ENCODE measurements around the gene ARPC4.

The ARPC4 gene

GRCh38 chr3:9815986-9816385 is 23.1 kb downstream of the ARPC4 start:
- no peak for TF ChIP-seq ISL1 (CRISPR knock-in tag; IDR thresholded peaks at IDR 0.05)
- no peak for TF ChIP-seq ZFP30 (CRISPR knock-in tag; IDR thresholded peaks at IDR 0.05)
- TF ChIP-seq ARNTL (CRISPR knock-in tag; IDR thresholded peaks at IDR 0.05; ENCODE audit: borderline replicate concordance, low read depth) = no peak
- no peak for TF ChIP-seq RARB (CRISPR knock-in tag; IDR thresholded peaks at IDR 0.05)
- no peak for TF ChIP-seq ZNF8 (CRISPR knock-in tag; IDR thresholded peaks at IDR 0.05)
- TF ChIP-seq CREB5 (CRISPR knock-in tag; IDR thresholded peaks at IDR 0.05; ENCODE audit: low read depth) = no peak
- ATAC-seq = no peak

GRCh38 chr3:9817436-9817835 is 24.6 kb downstream of the ARPC4 start:
- TF ChIP-seq RARB (CRISPR knock-in tag; IDR thresholded peaks at IDR 0.05) (no peak), CSDC2 (CRISPR knock-in tag; IDR thresholded peaks at IDR 0.05) (no peak), SNAI2 (CRISPR knock-in tag; IDR thresholded peaks at IDR 0.05) (no peak), ZFP3 (CRISPR knock-in tag; IDR thresholded peaks at IDR 0.05) (no peak), POU6F1 (CRISPR knock-in tag; IDR thresholded peaks at IDR 0.05; ENCODE audit: borderline replicate concordance, low read depth) (no peak), PPARA (CRISPR knock-in tag; IDR thresholded peaks at IDR 0.05; ENCODE audit: borderline replicate concordance) (no peak), ZC3H10 (CRISPR knock-in tag; IDR thresholded peaks at IDR 0.05) (no peak)
- no peak for ATAC-seq

- no peak for TF ChIP-seq ZNF565 (CRISPR knock-in tag; conservative IDR thresholded peaks at IDR 0.05; ENCODE audit: low read depth)
- no peak for ATAC-seq
These were observed 25.9 kb downstream of the ARPC4 start for GRCh38 chr3:9818666-9819335.

- peak; percentile 9; the same call in 2 of the 3 replicates for ATAC-seq
- TF ChIP-seq TSHZ2 (CRISPR knock-in tag; IDR thresholded peaks at IDR 0.05) (no peak), RARB (CRISPR knock-in tag; IDR thresholded peaks at IDR 0.05) (no peak), ZC3H10 (CRISPR knock-in tag; IDR thresholded peaks at IDR 0.05) (no peak), ISL1 (CRISPR knock-in tag; IDR thresholded peaks at IDR 0.05) (no peak), PPARA (CRISPR knock-in tag; IDR thresholded peaks at IDR 0.05; ENCODE audit: borderline replicate concordance) (no peak), ARNTL (CRISPR knock-in tag; IDR thresholded peaks at IDR 0.05; ENCODE audit: borderline replicate concordance, low read depth) (no peak), ZFP3 (CRISPR knock-in tag; IDR thresholded peaks at IDR 0.05) (no peak), ZNF8 (CRISPR knock-in tag; IDR thresholded peaks at IDR 0.05) (no peak), CSDC2 (CRISPR knock-in tag; IDR thresholded peaks at IDR 0.05) (no peak), ZFP30 (CRISPR knock-in tag; IDR thresholded peaks at IDR 0.05) (no peak)
These were observed 27.7 kb downstream of the ARPC4 start for GRCh38 chr3:9820543-9820942.

GRCh38 chr3:9820946-9821345 is 28.1 kb downstream of the ARPC4 start:
- TF ChIP-seq POU6F1 (CRISPR knock-in tag; IDR thresholded peaks at IDR 0.05; ENCODE audit: borderline replicate concordance, low read depth) (no peak), ZNF70 (CRISPR knock-in tag; IDR thresholded peaks at IDR 0.05) (no peak), ESRRG (CRISPR knock-in tag; IDR thresholded peaks at IDR 0.05) (no peak), ISL1 (CRISPR knock-in tag; IDR thresholded peaks at IDR 0.05) (no peak), ZNF565 (CRISPR knock-in tag; conservative IDR thresholded peaks at IDR 0.05; ENCODE audit: low read depth) (no peak), CREB5 (CRISPR knock-in tag; IDR thresholded peaks at IDR 0.05; ENCODE audit: low read depth) (no peak), ZNF8 (CRISPR knock-in tag; IDR thresholded peaks at IDR 0.05) (no peak), RARB (CRISPR knock-in tag; IDR thresholded peaks at IDR 0.05) (no peak), GLIS3 (CRISPR knock-in tag; IDR thresholded peaks at IDR 0.05) (no peak), SNAI2 (CRISPR knock-in tag; IDR thresholded peaks at IDR 0.05) (no peak), TOX (CRISPR knock-in tag; IDR thresholded peaks at IDR 0.05; ENCODE audit: borderline replicate concordance) (no peak), ZFP30 (CRISPR knock-in tag; IDR thresholded peaks at IDR 0.05) (no peak), TCF4 (CRISPR knock-in tag; IDR thresholded peaks at IDR 0.05; ENCODE audit: borderline replicate concordance) (no peak), ZFP3 (CRISPR knock-in tag; IDR thresholded peaks at IDR 0.05) (no peak), ZC3H10 (CRISPR knock-in tag; IDR thresholded peaks at IDR 0.05) (no peak), PPARA (CRISPR knock-in tag; IDR thresholded peaks at IDR 0.05; ENCODE audit: borderline replicate concordance) (no peak), TSHZ2 (CRISPR knock-in tag; IDR thresholded peaks at IDR 0.05) (no peak), BACH2 (CRISPR knock-in tag; IDR thresholded peaks at IDR 0.05; ENCODE audit: borderline replicate concordance) (no peak)
- peak; percentile 85 for ATAC-seq
